PC-9 (cell line): ENCODE measurements around the gene SLC13A4.

Experiments used
- CTCF ChIP-seq: fragments of 200-600 bp; sonication (generic); conservative IDR thresholded peaks from 2 replicates; pipeline ENCODE4 v1.6.1; 2017; ENCODE audit warnings: mixed run types, antibody characterized with exemption, mild to moderate bottlenecking, moderate library complexity
- EZH2 ChIP-seq: fragments of 200-600 bp; sonication (generic); IDR thresholded peaks from 2 replicates; pipeline ENCODE4 v1.8.0; 2017; ENCODE audit warnings: antibody characterized with exemption, low read depth

GRCh38 chr7:135684699-135685098, 43.3 kb downstream of the SLC13A4 start:
- TF ChIP-seq EZH2 (no peak), CTCF (no peak)
